Spinal cord (tissue), 10 donors: ENCODE results near the gene ZFYVE27. TPM values are rescaled to one million over a fixed set of nuclear protein-coding genes. Genes with fewer than 3 reads are reported as not detected.
A peak's percentile ranks its signal among the peaks of the same experiment; 100 is the strongest.

Experiments used
- DNase-seq, 6 donors: peaks; one replicate each; pipeline versions ENCODE4 v3.0.0 to v3.0.0-alpha.2; 2013 to 2015; ENCODE audit warnings: low spot score in 6 of 6, low read depth in 4 of 6
- H3K27ac ChIP-seq: one replicate; pipeline ENCODE4 v1.5.1; 2013; ENCODE audit warnings: low read depth, low read length, control low read depth
- H3K27me3 ChIP-seq: one replicate; pipeline ENCODE4 v1.6.1; 2013; ENCODE audit warnings: low read length; ENCODE audit not compliant: control insufficient read depth, insufficient read depth
- H3K36me3 ChIP-seq: one replicate; pipeline ENCODE4 v1.6.1; 2013; ENCODE audit warnings: low read length; ENCODE audit not compliant: control insufficient read depth, insufficient read depth
- H3K4me1 ChIP-seq: one replicate; pipeline ENCODE4 v1.6.1; 2013; ENCODE audit warnings: low read length; ENCODE audit not compliant: control insufficient read depth, insufficient read depth
- H3K4me3 ChIP-seq: one replicate; pipeline ENCODE4 v1.5.1; 2013; ENCODE audit warnings: low read depth, low read length, control low read depth
- H3K9me3 ChIP-seq: one replicate; pipeline ENCODE4 v1.6.1; 2013; ENCODE audit warnings: low read length; ENCODE audit not compliant: control insufficient read depth, insufficient read depth
- WGBS: methylation state at CpG from one replicate; pipeline ENCODE4 v1.1.5; 2013; ENCODE audit warnings: missing lambda C conversion rate; ENCODE audit not compliant: insufficient coverage; 5-methylcytosine and 5-hydroxymethylcytosine counted together
- polyA plus RNA-seq, 2 donors: library from polyadenylated mRNA; unstranded; fragments of 120-200 nt; gene quantifications; one replicate each; pipeline ENCODE4 v1.2.1, GENCODE V29; 2013; ENCODE audit not compliant: insufficient read length in 2 of 2
- total RNA-seq, 2 donors: library from RNA; depleted of rRNA in 1 of 2; stranded (reverse); fragments of 120-200 nt in 1 of 2; fragments of >200 nt in 1 of 2; gene quantifications; one replicate each; pipeline versions ENCODE4 v1.2.3 to v1.2.4, GENCODE V29; 2013 to 2014
- donor health status: healthy.

Gene ZFYVE27
- total and polyA plus RNA-seq, 4 donors: 28.9 to 56.0 (median 38.1) TPM

DNA sequence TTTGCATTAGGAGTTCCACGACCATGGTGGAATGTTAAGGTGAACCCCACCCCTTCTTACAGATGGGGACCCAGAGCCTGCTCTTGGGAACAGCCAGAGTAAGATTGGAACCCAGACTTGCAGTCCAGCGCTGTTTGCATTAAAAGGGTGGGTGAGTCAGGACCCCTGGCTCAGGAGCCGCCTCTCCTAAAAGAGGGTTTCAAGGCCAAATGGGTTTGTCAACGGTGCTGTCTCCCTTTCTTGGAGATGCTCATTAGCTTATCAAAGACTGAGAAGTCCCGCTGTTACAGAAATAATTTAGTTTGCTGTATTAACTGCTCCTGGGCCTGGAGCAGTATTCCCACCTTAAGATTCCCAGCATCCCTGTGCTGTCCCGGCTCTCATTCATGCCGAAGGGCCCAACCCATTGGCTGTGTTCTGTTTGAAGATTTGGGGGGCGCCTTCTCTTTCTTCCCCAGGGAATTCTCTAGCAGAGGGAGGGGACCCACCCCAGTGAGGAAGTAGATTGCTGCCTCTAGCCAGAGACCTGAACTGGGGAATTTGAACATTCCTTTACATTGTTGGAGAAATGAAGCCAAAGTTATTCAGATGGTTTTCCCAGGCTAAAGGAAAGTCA is 21.6 kb upstream of the ZFYVE27 start:
- Histone ChIP-seq H3K27me3 (peaks cover 4% of the 10 kb centered on the region), H3K36me3 (peaks cover 3% of the 10 kb centered on the region), H3K4me1 (peaks cover 53% of the 10 kb centered on the region), H3K27ac (peak overlapping the region; percentile 88), H3K9me3 (no peaks in the 10 kb centered on the region), H3K4me3 (peak overlapping the region; percentile 69)
- 56% methylated on average over 5 of the region's 8 CpGs for WGBS
- DNase-seq: no peak

DNA sequence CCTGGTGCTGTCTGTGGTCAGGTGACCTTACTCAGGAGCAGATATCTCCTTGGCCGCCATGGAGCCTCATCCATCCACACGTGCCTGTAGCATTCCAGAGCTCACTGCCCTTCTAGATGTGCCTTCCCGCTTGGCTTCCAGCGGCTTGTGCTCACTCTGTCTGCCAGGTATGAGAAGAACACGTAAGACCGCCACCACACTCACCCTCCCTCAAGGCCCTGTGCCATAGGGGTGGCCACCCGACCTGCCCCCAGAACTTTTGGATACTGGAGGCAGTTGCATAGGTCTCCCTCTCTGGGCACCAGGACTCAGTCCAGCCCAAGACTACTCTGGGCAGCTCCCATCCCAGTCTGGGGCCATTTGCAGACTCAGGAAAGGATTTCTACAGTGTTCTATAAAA is 19.3 kb upstream of the ZFYVE27 start:
- no peak overlapping the region for H3K4me3 ChIP-seq
- peak overlapping the region; percentile 40 for H3K27ac ChIP-seq
- H3K27me3 ChIP-seq: peaks cover 4% of the 10 kb centered on the region
- WGBS: 90% methylated on average over 7 of the region's 7 CpGs
- H3K36me3 ChIP-seq: peaks cover 3% of the 10 kb centered on the region
- no peak for DNase-seq
- H3K4me1 ChIP-seq: peaks cover 53% of the 10 kb centered on the region
- H3K9me3 ChIP-seq: no peaks in the 10 kb centered on the region

DNA sequence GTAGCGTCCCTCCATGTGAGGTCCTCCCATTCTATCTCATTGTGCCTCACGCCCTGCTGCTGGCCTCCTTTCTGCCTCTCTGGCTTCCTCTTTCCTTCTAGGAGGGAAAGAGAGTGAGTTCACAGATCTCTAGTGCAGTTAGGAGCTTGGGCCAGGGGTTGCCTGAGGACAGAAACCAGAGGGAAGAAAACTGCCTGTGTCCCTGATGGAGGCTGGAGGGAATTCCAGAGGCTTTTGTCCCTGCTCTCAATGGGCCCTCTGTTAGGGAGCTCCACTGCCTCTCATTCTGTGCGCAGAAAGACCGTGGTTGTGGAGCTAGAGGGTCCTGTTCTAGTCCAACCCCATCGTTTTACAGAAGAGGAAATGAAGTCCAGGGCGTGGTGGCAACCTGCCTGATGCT is 18.8 kb upstream of the ZFYVE27 start:
- Histone ChIP-seq H3K27me3 (peaks cover 4% of the 10 kb centered on the region), H3K9me3 (no peaks in the 10 kb centered on the region), H3K4me1 (peaks cover 49% of the 10 kb centered on the region), H3K36me3 (peaks cover 3% of the 10 kb centered on the region), H3K4me3 (no peak overlapping the region), H3K27ac (peak overlapping the region; percentile 74)
- DNase-seq: peak in 3 of 6 donors; percentile 58 to 89 (median 71)
- 20% methylated on average over 4 of the region's 6 CpGs for WGBS

DNA sequence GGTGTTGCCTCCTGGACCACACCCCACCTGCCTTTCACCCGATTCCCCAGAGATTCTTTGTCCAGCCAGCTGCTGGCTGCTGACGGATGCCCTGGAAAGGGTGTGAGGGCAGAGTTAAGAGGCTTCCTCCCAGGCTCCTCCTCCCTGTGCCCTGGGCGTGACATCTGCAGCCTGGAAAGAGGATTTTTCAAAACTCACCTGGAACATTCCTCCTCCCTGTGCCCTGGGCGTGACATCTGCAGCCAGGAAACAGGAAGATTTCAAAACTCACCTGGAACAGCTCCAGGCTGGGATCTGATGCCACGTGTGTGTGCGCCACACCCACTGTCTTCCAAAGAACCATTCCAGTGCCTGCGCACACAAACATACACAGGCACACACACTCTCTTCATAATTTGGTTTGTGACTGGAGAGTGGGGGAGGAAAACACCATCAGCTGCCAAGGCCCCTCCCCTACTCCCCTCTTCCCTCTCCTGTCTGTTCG is 18.2 kb upstream of the ZFYVE27 start:
- WGBS: 48% methylated on average over 4 of the region's 8 CpGs
- H3K4me3 ChIP-seq: no peak overlapping the region
- no peaks in the 10 kb centered on the region for H3K9me3 ChIP-seq
- H3K4me1 ChIP-seq: peaks cover 46% of the 10 kb centered on the region
- peaks cover 4% of the 10 kb centered on the region for H3K27me3 ChIP-seq
- peaks cover 3% of the 10 kb centered on the region for H3K36me3 ChIP-seq
- H3K27ac ChIP-seq: peak overlapping the region; percentile 74
- no peak for DNase-seq

DNA sequence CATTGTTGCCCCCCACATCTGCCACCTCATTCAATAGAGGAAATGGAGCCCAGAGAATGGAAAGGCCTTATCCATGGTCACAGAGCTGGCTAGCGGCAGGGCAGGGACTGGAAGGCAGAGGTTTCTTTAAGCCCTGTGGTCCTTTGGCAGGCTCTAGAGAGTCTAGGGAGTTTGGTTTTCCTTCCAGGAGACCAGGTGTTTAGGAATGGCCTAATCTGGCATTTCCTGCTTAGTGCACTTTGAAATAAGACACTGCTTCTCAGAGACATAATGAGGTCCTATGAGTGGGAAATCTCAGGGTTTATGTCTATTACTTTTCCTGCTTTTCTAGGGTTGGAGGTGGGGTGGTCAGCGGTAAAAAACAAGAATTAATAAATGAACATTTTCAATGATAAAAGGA is 17.3 kb upstream of the ZFYVE27 start:
- 100% methylated on average over 1 of the region's 2 CpGs for WGBS
- Histone ChIP-seq H3K9me3 (no peaks in the 10 kb centered on the region), H3K4me1 (peaks cover 44% of the 10 kb centered on the region), H3K36me3 (peaks cover 3% of the 10 kb centered on the region), H3K27ac (peak overlapping the region; percentile 74), H3K27me3 (peaks cover 2% of the 10 kb centered on the region), H3K4me3 (no peak overlapping the region)
- no peak for DNase-seq

DNA sequence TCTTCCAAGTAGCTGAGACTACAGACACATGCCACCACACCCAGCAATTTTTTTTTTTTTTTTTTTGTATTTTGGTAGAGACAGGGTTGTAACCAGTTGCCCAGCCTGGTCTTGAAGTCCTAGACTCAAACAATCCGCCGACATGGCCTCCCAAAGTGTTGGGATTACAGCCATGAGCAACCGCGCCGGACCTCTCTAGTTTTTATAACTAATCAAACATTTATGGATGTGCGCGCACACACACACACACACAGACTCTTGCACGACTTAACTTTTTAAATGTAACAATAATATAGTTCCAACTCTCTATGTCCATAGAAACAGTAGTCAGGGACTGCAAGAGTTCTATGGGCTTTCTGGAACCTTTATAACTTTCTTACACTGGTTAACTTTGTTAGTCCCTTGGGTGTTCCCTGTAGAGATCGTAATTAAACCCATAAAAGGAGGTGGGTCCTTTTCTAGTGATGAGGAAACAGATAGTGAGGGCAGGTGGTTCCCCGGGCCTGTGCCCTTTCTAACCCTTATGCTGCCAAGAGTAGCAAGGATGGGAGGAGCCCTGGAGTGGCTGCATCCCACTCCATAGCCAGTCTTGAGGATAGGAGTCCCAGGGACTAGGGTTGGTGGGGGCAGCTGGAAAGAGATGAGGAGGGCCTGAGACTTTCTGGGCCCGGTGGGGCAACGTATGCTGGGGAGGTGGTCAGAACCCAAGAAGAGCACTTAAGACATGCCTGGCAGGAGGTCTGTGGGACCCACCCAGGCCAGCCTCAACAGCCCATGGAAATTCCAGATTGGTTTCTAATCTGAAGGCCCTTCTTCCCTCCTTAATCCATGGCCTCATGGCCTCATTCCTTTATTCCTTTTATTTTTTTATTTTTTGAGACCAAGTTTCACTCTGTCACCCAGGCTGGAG is 14.8 kb upstream of the ZFYVE27 start:
- no peak overlapping the region for H3K4me3 ChIP-seq
- peaks cover under 1% of the 10 kb centered on the region for H3K36me3 ChIP-seq
- 80% methylated on average over 6 of the region's 12 CpGs for WGBS
- H3K9me3 ChIP-seq: no peaks in the 10 kb centered on the region
- peaks cover 30% of the 10 kb centered on the region for H3K4me1 ChIP-seq
- no peak overlapping the region for H3K27ac ChIP-seq
- no peak for DNase-seq
- H3K27me3 ChIP-seq: no peaks in the 10 kb centered on the region

DNA sequence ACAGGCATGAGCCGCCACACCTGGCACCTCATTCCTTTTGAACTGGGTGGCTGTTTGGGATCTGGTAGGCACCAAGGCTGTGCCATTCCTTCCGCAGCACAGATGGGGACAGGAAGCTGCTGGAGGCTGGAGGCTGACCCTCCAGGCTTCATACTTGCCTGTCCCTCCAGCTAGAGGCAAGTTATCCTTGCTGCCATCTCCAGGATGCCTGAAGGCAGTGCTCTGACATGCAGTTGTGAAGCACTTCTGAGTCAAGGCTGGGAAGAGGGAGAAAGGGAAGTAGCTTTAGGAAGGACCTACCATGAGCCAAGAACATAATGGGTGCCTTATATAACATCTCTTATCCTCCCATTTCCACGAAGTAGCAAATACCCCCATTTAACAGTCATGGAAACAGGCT is 13.9 kb upstream of the ZFYVE27 start:
- H3K4me1 ChIP-seq: peaks cover 21% of the 10 kb centered on the region
- no peaks in the 10 kb centered on the region for H3K27me3 ChIP-seq
- DNase-seq: no peak
- H3K9me3 ChIP-seq: no peaks in the 10 kb centered on the region
- H3K4me3 ChIP-seq: no peak overlapping the region
- no peak overlapping the region for H3K27ac ChIP-seq
- H3K36me3 ChIP-seq: no peaks in the 10 kb centered on the region
- 85% methylated on average over 3 of the region's 3 CpGs for WGBS

DNA sequence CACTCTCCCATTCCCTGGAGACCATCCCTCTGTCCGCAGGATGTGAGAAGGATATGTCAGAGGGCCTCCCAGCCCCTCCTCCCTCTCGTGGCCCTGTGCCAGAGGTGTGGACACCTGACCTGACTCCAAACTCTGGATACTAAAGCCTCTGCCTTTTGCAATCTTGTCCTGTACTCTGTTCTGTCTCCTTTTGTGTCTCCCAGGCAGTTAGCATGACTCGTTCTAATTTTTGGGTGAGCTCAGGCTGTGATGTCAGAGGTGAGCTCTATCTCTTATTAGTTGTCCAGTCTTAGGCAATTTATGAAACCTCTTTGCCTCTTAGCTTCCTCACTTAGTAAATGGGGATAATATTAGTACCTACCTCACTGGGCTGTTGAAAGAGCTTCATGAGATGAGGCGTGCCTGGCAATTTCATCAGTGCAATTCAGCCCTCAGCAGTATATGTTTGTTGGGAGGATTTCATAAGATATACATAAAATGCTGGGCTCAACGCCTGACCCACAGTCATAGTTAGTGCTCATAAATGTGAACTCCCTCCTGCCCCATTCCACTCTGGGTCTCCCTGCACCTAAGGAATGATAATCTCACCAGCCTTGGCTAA is 12.5 kb upstream of the ZFYVE27 start:
- H3K9me3 ChIP-seq: no peaks in the 10 kb centered on the region
- no peaks in the 10 kb centered on the region for H3K27me3 ChIP-seq
- H3K4me3 ChIP-seq: no peak overlapping the region
- no peaks in the 10 kb centered on the region for H3K36me3 ChIP-seq
- DNase-seq: no peak
- peaks cover 7% of the 10 kb centered on the region for H3K4me1 ChIP-seq
- H3K27ac ChIP-seq: no peak overlapping the region
- WGBS: 43% methylated on average over 1 of the region's 5 CpGs

DNA sequence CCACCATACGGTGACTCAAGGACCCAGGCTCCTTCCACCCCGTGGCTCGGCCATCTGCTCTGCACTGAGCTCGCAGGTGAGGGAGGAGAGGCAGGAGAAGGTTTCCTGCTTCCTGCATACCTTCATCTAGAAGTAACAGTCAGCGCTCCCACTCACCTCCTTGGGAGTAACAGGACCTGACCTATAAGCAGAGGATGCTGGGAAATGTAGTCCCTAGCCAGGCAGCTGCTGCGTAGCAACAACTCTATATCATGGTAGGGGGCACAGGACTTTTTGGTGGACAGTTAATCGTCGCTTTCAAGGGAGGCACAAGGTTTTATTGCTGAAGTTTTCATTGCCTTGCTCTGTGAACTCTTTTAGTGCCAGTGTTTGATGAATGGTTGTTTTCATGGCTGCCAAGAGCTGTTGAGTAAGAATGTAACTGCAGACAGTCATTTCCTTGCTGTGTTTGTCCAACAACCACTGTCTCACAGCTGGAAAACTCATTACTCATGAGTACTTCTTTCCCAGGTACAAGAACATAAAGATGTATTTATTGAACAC is 10.2 kb upstream of the ZFYVE27 start:
- Histone ChIP-seq H3K36me3 (no peaks in the 10 kb centered on the region), H3K9me3 (no peaks in the 10 kb centered on the region), H3K27ac (no peak overlapping the region), H3K4me3 (peak overlapping the region; percentile 9), H3K27me3 (no peaks in the 10 kb centered on the region), H3K4me1 (peaks cover 5% of the 10 kb centered on the region)
- WGBS: 10% methylated on average over 6 of the region's 8 CpGs
- DNase-seq: peak in 2 of 6 donors; percentile 36 to 70
